Measurements from ENCODE around the gene POLR2C.
A peak's percentile ranks its signal among the peaks of the same experiment; 100 is the strongest.

POLR2C gene

GRCh38 chr16:57517397-57518367, 55.2 kb downstream of the POLR2C start:
- Histone ChIP-seq H3K36me3 (ENCODE audit: control insufficient read depth, insufficient read depth, low read length, severe bottlenecking) (no peaks in the 10 kb centered on the region), H3K9me3 (ENCODE audit: control insufficient read depth, low read length) (no peaks in the 10 kb centered on the region), H3K4me1 (ENCODE audit: control insufficient read depth, insufficient read depth, low read length) (no peaks in the 10 kb centered on the region), H3K9ac (ENCODE audit: low read length) (no peak overlapping the region), H3K27me3 (replicated peaks; ENCODE audit: control insufficient read depth, insufficient read depth, low read length) (no peaks in the 10 kb centered on the region), H3K4me3 (ENCODE audit: low read length) (no peak overlapping the region)
- DNase-seq (ENCODE audit: low read depth), result no peak

- no peak for DNase-seq (ENCODE audit: low read depth)
These were observed 56.0 kb downstream of the POLR2C start for GRCh38 chr16:57518520-57518919.

DNA sequence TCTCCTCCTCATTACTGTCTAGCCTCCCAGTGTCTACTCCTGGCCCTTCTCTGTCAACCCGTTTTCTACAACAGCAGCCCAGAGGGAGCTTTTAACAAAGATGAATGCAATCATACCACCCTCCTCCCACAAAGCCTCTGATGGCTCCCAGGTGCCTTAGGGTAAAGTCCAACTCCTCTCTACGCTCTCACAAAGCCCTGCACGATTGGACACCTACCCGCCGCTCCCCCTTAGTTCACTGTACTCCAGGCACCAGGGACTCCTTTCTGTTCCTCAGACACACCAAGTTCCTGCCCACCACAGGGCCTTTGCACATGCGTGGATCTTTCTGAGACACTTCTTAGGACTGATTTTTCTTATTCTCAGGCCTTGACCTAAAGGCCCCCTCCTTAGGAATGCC, 56.4 kb downstream of the POLR2C start:
- no peaks in the 10 kb centered on the region for H3K36me3 ChIP-seq (ENCODE audit: control insufficient read depth, insufficient read depth, low read length, severe bottlenecking)
- no peak for DNase-seq (ENCODE audit: low read depth)
- H3K27me3 ChIP-seq (replicated peaks; ENCODE audit: control insufficient read depth, insufficient read depth, low read length), result no peaks in the 10 kb centered on the region
- H3K4me3 ChIP-seq (ENCODE audit: low read length), result no peak overlapping the region
- no peaks in the 10 kb centered on the region for H3K9me3 ChIP-seq (ENCODE audit: control insufficient read depth, low read length)
- H3K4me1 ChIP-seq (ENCODE audit: control insufficient read depth, insufficient read depth, low read length), result no peaks in the 10 kb centered on the region
- H3K9ac ChIP-seq (ENCODE audit: low read length), result no peak overlapping the region

More at GRCh38 chr16:57518520-57518919, 56.0 kb downstream of the POLR2C start:
- Histone ChIP-seq H3K27me3 (replicated peaks; ENCODE audit: control insufficient read depth, insufficient read depth, low read length) (no peaks in the 10 kb centered on the region), H3K4me1 (ENCODE audit: control insufficient read depth, insufficient read depth, low read length) (no peaks in the 10 kb centered on the region), H3K9ac (ENCODE audit: low read length) (no peak overlapping the region), H3K4me3 (ENCODE audit: low read length) (no peak overlapping the region), H3K9me3 (ENCODE audit: control insufficient read depth, low read length) (no peaks in the 10 kb centered on the region), H3K36me3 (ENCODE audit: control insufficient read depth, insufficient read depth, low read length, severe bottlenecking) (no peaks in the 10 kb centered on the region)

DNA sequence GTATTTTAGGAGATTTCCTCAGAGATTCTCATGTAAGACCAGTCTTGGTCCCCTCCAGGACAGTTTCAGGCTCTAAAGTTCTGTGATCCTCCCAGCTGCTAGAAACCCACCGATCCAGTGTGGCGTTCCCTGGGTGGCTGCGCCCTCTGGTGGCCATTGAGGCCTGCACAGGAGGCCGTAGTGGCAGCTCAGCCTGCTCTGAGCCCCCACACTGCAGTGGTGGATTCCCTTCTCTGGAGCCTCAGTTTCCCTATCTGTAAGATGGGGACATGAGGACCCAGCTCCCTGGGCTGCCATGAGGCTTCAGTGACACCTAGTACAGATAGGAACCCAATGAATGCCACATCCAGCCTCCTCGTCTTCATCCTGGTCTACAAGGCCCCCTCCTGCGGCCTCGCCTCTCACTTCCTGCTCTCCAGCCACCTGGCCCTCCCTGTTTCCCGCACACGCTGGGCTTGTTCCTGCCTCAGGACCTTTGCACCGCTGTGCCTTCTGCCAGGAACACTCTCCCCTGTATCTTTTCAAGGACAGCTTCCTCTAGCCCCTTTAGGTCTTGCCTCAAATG, 57.4 kb downstream of the POLR2C start:
- Histone ChIP-seq H3K36me3 (ENCODE audit: control insufficient read depth, insufficient read depth, low read length, severe bottlenecking) (no peaks in the 10 kb centered on the region), H3K4me1 (ENCODE audit: control insufficient read depth, insufficient read depth, low read length) (peaks cover 2% of the 10 kb centered on the region), H3K9me3 (ENCODE audit: control insufficient read depth, low read length) (no peaks in the 10 kb centered on the region), H3K9ac (ENCODE audit: low read length) (no peak overlapping the region), H3K4me3 (ENCODE audit: low read length) (no peak overlapping the region), H3K27me3 (replicated peaks; ENCODE audit: control insufficient read depth, insufficient read depth, low read length) (no peaks in the 10 kb centered on the region)
- peak; percentile 91 for DNase-seq (ENCODE audit: low read depth)

All from adipocyte (in vitro differentiated cells).